Right cardiac atrium (tissue), 5 donors: ENCODE measurements around the gene GJD4. TPM values are rescaled to one million over a fixed set of nuclear protein-coding genes. Genes with fewer than 3 reads are reported as not detected.

ENCODE experiments used
- ATAC-seq, 2 donors: fragments of 200-7000 bp; cut with Tn5 transposase; one replicate each; pipeline versions ENCODE4 v1.8.0 to v1.9.1; 2020; ENCODE audit warnings: moderate library complexity in 2 of 2, mild to moderate bottlenecking in 1 of 2
- DNase-seq, 3 donors: peaks; one replicate each; pipeline ENCODE4 v3.0.0-alpha.2; 2020
- H3K27ac ChIP-seq: one replicate; pipeline ENCODE4 v1.5.1; 2013; ENCODE audit warnings: mild to moderate bottlenecking, low read length, control low read depth, moderate library complexity
- H3K27me3 ChIP-seq: one replicate; pipeline ENCODE4 v1.6.1; 2013; ENCODE audit not compliant: control insufficient read depth, insufficient read depth
- H3K4me1 ChIP-seq: one replicate; pipeline ENCODE4 v1.6.1; 2013; ENCODE audit warnings: low read length; ENCODE audit not compliant: control insufficient read depth, insufficient read depth
- H3K4me3 ChIP-seq: one replicate; pipeline ENCODE4 v1.5.1; 2013; ENCODE audit warnings: low read length, control low read depth
- H3K9me3 ChIP-seq: one replicate; pipeline ENCODE4 v1.6.1; 2013; ENCODE audit warnings: low read length; ENCODE audit not compliant: control insufficient read depth
- WGBS: extraction: QIAGEN DNeasy Blood & Tissue Kit; methylation state at CpG from one replicate; pipeline ENCODE4 v1.1.7; 2013; 5-methylcytosine and 5-hydroxymethylcytosine counted together
- intact Hi-C, 4 donors: fragments of 100-400 bp; cut with DNase I; formaldehyde crosslinking; loops; one replicate each; pipeline versions ENCODE4 v1.11.0 to v1.14.0; 2022 to 2023
- polyA plus RNA-seq: library from polyadenylated mRNA; stranded (reverse); fragments of 200-250 nt; gene quantifications from one replicate; pipeline ENCODE4 v1.2.3, GENCODE V29; 2013
- total RNA-seq, 4 donors: library from RNA; stranded (reverse); fragmentation: NEBNext Ultra II Directional; extraction: Animal tissue kit (Norgen Biotek cat#: 25700); gene quantifications; one replicate each; pipeline ENCODE4 v1.2.1, GENCODE V29; 2021
- donor health status: healthy with polysubstance abuse.
- donor health status: DM: no; HTN: yes; CAD: no.
- donor health status: DM: no; HTN: no; CAD: no.
- donor health status: DM: no; HTN: yes; CAD: no; lungs with severe emphysema.
- donor health status: DM: yes; HTN: yes; CAD: no.

GJD4 gene
- total and polyA plus RNA-seq, 5 donors = not detected

DNA sequence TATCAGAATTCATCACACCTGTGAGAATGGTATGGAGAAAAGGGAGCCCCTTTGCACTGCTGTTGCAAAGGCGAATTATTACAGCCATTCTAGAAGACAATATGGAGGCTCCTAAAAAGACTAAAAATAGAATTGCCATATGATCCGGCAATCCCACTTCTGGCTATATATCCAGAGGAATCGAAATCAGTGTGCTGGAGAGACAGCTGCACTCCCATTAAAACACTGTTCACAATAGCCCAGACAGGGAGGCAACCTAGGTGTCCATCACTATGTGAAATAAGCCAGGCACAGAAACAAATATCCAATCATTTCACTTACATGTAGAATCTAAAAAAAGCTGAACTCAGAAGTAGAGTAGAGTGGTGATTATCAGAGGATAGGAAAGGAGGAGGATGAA is 26.0 kb upstream of the GJD4 start:
- intact Hi-C loops = no loop called here
- peaks cover 2% of the 10 kb centered on the region for H3K4me1 ChIP-seq
- 80% methylated on average over 3 of the region's 3 CpGs for WGBS
- no peaks in the 10 kb centered on the region for H3K9me3 ChIP-seq
- H3K27me3 ChIP-seq = no peaks in the 10 kb centered on the region
- no peak overlapping the region for H3K4me3 ChIP-seq
- no peak for DNase-seq
- no peak for ATAC-seq
- H3K27ac ChIP-seq = no peak overlapping the region

- no peak overlapping the region for H3K27ac ChIP-seq
- ATAC-seq = no peak
- H3K9me3 ChIP-seq = no peaks in the 10 kb centered on the region
- no peak for DNase-seq
- intact Hi-C loops = no loop called here
- no peaks in the 10 kb centered on the region for H3K27me3 ChIP-seq
- H3K4me3 ChIP-seq = no peak overlapping the region
- WGBS = 60% methylated on average over 12 of the region's 12 CpGs
- H3K4me1 ChIP-seq = peaks cover 2% of the 10 kb centered on the region
Observed at GRCh38 chr10:35579726-35580422, 25.3 kb upstream of the GJD4 start.

- Histone ChIP-seq H3K27me3 (no peaks in the 10 kb centered on the region), H3K9me3 (no peaks in the 10 kb centered on the region), H3K4me3 (no peak overlapping the region), H3K27ac (no peak overlapping the region), H3K4me1 (peaks cover 2% of the 10 kb centered on the region)
- WGBS = 79% methylated on average over 3 of the region's 3 CpGs
- DNase-seq (no peak), ATAC-seq (no peak)
- intact Hi-C loops = no loop called here
Observed at GRCh38 chr10:35580423-35580770, 24.7 kb upstream of the GJD4 start.

DNA sequence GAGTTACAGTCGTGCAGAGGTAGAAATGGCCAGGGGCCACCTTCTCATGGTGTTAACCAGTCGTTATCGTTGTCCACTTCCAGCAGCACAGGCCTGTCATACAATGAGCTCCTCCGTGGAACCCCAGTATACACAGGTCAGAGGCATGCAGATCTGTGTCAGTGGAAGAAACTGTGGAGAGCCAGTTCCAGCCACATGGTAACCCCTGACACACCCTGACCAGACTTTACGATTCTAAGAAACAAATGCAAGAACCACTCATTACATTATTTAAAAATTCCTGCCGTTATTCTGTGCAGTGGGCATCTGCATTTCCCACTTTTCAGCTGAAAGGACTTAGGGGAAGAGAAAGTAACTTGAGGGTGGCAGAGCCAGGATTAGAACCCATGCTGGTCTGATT is 23.5 kb upstream of the GJD4 start:
- no peak for DNase-seq
- Histone ChIP-seq H3K27me3 (no peaks in the 10 kb centered on the region), H3K9me3 (no peaks in the 10 kb centered on the region), H3K27ac (no peak overlapping the region), H3K4me3 (no peak overlapping the region), H3K4me1 (peaks cover 2% of the 10 kb centered on the region)
- intact Hi-C loops = no loop called here
- 89% methylated on average over 6 of the region's 6 CpGs for WGBS
- ATAC-seq = no peak

DNA sequence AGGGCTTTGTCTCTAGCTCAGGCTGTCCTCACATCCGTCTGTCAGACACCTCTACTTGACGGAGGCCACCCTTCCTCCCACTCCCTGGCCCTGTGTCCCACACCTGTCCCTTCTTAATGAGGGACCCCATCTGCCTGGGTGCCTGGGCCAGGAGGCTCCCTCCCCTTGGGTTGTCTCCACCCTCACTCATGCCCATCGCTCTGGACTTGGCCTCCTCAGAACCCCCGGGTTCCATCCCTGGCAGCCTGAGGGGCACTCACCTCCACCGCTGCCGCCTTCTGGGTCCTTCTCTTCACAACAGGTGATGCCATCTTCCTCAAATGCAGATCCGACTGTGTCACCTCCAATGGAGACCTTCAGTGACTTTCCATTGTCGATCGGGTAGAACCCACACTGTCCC is 20.2 kb upstream of the GJD4 start:
- Histone ChIP-seq H3K27me3 (no peaks in the 10 kb centered on the region), H3K9me3 (no peaks in the 10 kb centered on the region), H3K4me1 (no peaks in the 10 kb centered on the region), H3K27ac (no peak overlapping the region), H3K4me3 (no peak overlapping the region)
- DNase-seq (no peak), ATAC-seq (no peak)
- WGBS = 94% methylated on average over 9 of the region's 9 CpGs
- intact Hi-C loops = no loop called here

DNA sequence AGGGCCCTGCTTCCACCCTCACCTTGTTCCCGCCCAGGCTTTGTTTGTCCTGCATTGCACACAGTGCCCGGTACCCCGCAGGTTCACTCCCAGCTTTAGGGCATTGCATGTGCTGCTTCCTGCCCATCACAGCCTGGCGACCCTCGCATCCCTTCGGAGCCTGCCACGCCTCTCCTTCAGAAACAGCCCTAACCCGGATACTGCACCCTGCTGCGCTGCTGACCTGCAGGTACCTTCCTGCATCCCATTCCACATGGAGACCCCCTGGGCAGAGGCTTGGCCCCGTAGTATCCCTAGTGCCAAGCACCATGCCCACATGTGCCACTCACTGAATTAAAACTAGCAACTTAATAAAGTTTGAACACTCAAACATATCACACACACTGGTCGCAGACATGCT is 19.8 kb upstream of the GJD4 start:
- no peak overlapping the region for H3K4me3 ChIP-seq
- ATAC-seq (peak in 1 of 2 donors; percentile 24), DNase-seq (no peak)
- intact Hi-C loops = no loop called here
- H3K4me1 ChIP-seq = no peaks in the 10 kb centered on the region
- no peak overlapping the region for H3K27ac ChIP-seq
- no peaks in the 10 kb centered on the region for H3K9me3 ChIP-seq
- WGBS = 95% methylated on average over 11 of the region's 11 CpGs
- H3K27me3 ChIP-seq = no peaks in the 10 kb centered on the region

DNA sequence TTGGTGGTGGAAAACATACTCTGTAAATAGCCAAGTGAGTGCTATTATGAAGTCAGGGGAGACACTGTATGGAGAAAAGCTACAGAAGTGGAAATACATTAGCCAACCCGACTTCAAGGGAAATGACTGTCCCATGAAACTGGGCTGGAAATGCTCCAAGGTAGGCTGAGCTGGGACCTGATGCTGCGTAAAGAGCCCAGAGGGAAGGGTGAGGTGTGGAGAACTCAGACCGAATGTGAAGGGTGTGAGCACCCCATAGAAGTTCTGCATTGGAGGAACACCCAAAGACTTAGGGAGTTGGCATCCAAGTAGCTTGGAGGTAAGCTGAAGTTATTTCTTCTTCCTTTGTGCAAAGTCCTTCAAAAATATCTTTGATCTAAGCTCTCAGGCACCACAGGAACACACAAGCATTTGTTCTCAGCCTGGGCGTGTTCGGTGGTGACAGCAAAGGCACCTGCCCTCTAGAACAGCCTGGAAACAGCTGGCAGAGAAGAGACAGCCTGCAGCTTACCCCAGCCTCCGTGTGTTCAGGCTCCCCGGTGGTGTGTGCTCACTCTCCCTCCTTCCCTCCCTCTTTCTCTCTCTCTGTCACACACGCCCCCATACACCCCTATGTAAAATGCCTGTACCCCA is 19.1 kb upstream of the GJD4 start:
- ATAC-seq = no peak
- Histone ChIP-seq H3K4me1 (no peaks in the 10 kb centered on the region), H3K27ac (no peak overlapping the region), H3K9me3 (no peaks in the 10 kb centered on the region), H3K27me3 (no peaks in the 10 kb centered on the region), H3K4me3 (no peak overlapping the region)
- WGBS = 66% methylated on average over 8 of the region's 8 CpGs
- intact Hi-C loops = no loop called here
- no peak for DNase-seq

DNA sequence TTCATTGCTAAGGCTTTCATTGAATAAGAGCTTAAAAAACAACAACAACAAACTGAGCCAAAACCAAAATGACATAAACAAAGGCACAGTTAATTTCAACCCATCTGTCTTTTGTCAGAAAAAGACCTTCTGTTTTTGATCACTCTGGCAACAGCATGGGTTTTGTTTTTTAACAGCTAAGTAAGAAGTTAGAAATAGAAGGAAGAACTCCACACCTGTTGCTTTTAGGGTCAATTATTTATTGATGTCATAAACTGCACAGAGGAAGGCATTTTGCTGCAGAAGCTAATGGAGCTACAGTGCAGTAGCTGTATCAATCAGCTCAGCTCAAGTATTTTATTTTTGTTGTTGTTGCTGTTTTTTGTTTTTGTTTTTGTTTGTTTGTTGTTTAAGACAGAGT is 16.3 kb upstream of the GJD4 start:
- no peak for ATAC-seq
- Histone ChIP-seq H3K27me3 (no peaks in the 10 kb centered on the region), H3K9me3 (no peaks in the 10 kb centered on the region), H3K4me3 (no peak overlapping the region), H3K27ac (no peak overlapping the region), H3K4me1 (no peaks in the 10 kb centered on the region)
- DNase-seq = no peak
- intact Hi-C loops = no loop called here

DNA sequence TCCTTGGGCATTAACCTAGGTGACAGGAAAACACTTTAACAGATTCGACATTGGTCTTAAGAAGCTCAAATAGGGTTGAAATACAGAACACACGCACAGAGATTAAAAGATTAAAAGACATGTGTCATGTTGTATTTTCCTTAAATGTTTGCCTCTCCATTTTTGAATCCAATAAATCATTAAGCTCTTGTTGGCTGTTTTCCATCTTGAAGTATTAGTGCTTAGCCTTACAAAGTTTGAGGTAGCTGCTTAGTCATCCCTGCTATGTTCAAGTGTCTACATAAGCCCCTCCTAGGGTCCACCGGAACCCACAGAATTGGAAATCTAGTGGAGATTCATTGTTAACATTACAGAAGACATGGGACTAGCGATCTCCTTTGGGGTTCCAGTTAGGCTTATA is 12.7 kb upstream of the GJD4 start:
- H3K4me3 ChIP-seq = no peak overlapping the region
- DNase-seq (no peak), ATAC-seq (no peak)
- intact Hi-C loops = loop anchor here in 2 of 4 donors (10.0 kb wide), 2 partner anchors 348 to 358 kb away; no protein-coding TSS in a partner anchor
- no peaks in the 10 kb centered on the region for H3K4me1 ChIP-seq
- H3K9me3 ChIP-seq = no peaks in the 10 kb centered on the region
- no peaks in the 10 kb centered on the region for H3K27me3 ChIP-seq
- H3K27ac ChIP-seq = no peak overlapping the region
- 93% methylated on average over 4 of the region's 4 CpGs for WGBS

GRCh38 chr10:35594115-35595079 is 10.7 kb upstream of the GJD4 start:
- Histone ChIP-seq H3K4me3 (no peak overlapping the region), H3K27ac (no peak overlapping the region), H3K9me3 (no peaks in the 10 kb centered on the region), H3K4me1 (no peaks in the 10 kb centered on the region), H3K27me3 (no peaks in the 10 kb centered on the region)
- intact Hi-C loops = loop anchor here in 2 of 4 donors (10.0 kb wide), 2 partner anchors 350 to 360 kb away; no protein-coding TSS in a partner anchor
- DNase-seq (no peak), ATAC-seq (no peak)
- WGBS = 70% methylated on average over 14 of the region's 14 CpGs

GRCh38 chr10:35595106-35595505 is 10.0 kb upstream of the GJD4 start:
- no peak for ATAC-seq
- intact Hi-C loops = loop anchor here in 2 of 4 donors (10.0 kb wide), 2 partner anchors 350 to 360 kb away; no protein-coding TSS in a partner anchor
- H3K4me1 ChIP-seq = no peaks in the 10 kb centered on the region
- H3K27me3 ChIP-seq = no peaks in the 10 kb centered on the region
- H3K27ac ChIP-seq = no peak overlapping the region
- H3K4me3 ChIP-seq = no peak overlapping the region
- DNase-seq = no peak
- 40% methylated on average over 3 of the region's 3 CpGs for WGBS
- H3K9me3 ChIP-seq = no peaks in the 10 kb centered on the region
